ENCODE data around the gene ARHGEF9. TPM values are rescaled to one million over a fixed set of nuclear protein-coding genes. Genes with fewer than 3 reads are reported as not detected.

The ARHGEF9 gene
- total and polyA plus RNA-seq, 2 of the 8 experiments (the other 6 are each of a cell fraction or from before 2014, with no cell fraction given), result 28.7 to 31.8 TPM

- H3K4me2 ChIP-seq (ENCODE audit: insufficient read depth in 1 of 2, low read depth in 2 of 2, low read length in 2 of 2), result no peak overlapping the region
- H2AFZ ChIP-seq (ENCODE audit: low read length), result no peak overlapping the region
- no peak overlapping the region for H3K27ac ChIP-seq (ENCODE audit: low read depth, low read length)
- H2BK20ac ChIP-seq (ENCODE audit: low read length), result no peak overlapping the region
- peaks cover 0 to 13% (median 6%) of the 10 kb centered on the region in 4 experiments; a peak in 5 of 8 replicates for H3K36me3 ChIP-seq (ENCODE audit: control insufficient read depth in 2 of 4, insufficient read depth in 4 of 4, low read length in 3 of 4)
- H2BK15ac ChIP-seq (ENCODE audit: low read length), result no peak overlapping the region
- no peaks in the 10 kb centered on the region for H3K9me3 ChIP-seq (ENCODE audit: insufficient read depth in 2 of 2, low read depth in 1 of 2, low read length in 1 of 2)
- no peaks in the 10 kb centered on the region for H3K4me1 ChIP-seq (replicated peaks in 1 of 4; ENCODE audit: control insufficient read depth in 3 of 4, insufficient read depth in 4 of 4, low read length in 3 of 4)
- DNase-seq (ENCODE audit: low read depth in 1 of 2, low spot score in 2 of 2), result no peak
- no peaks in the 10 kb centered on the region for H3K27me3 ChIP-seq (replicated peaks in 1 of 4; ENCODE audit: control insufficient read depth in 3 of 4, extremely low read depth in 1 of 4, insufficient read depth in 3 of 4, low read length in 3 of 4)
- H2BK12ac ChIP-seq (ENCODE audit: low read depth, low read length), result no peak overlapping the region
- no peak overlapping the region for H3K56ac ChIP-seq (replicated peaks; ENCODE audit: insufficient read length, low read depth, low read length)
- H3K79me1 ChIP-seq (ENCODE audit: low read depth, low read length), result no peaks in the 10 kb centered on the region
- ChIA-PET POLR2A (ENCODE audit: partially characterized antibody) (no interaction called here), CTCF (ENCODE audit: partially characterized antibody) (interaction anchor here (0.9 to 1.5 kb wide), 2 partner anchors 10 to 251 kb away, joined by 3 read pairs; no protein-coding TSS in a partner anchor)
- no peaks in the 10 kb centered on the region for H3K23me2 ChIP-seq (ENCODE audit: low read depth, low read length)
- H2BK5ac ChIP-seq (ENCODE audit: low read depth, low read length), result no peak overlapping the region
- no peak overlapping the region for H3K18ac ChIP-seq (ENCODE audit: extremely low read depth, low read length)
- H2AK5ac ChIP-seq (ENCODE audit: low read depth, low read length), result no peak overlapping the region
- FAIRE-seq, result no peak
- H4K5ac ChIP-seq (ENCODE audit: insufficient read length, low read depth, low read length), result no peak overlapping the region
- no peak overlapping the region for H3K4ac ChIP-seq (replicated peaks; ENCODE audit: insufficient read length, low read depth, low read length)
- no peak overlapping the region for H3K23ac ChIP-seq (ENCODE audit: insufficient read length)
- H3K79me2 ChIP-seq (ENCODE audit: control insufficient read depth in 1 of 2, insufficient read depth in 2 of 2, low read length in 2 of 2), result peaks cover 0 to 3% of the 10 kb centered on the region in 2 experiments; a peak in 2 of 4 replicates
- no peak overlapping the region for H3K9ac ChIP-seq (replicated peaks in 1 of 4; ENCODE audit: extremely low read depth in 1 of 4, low read depth in 3 of 4, low read length in 3 of 4)
- no peaks in the 10 kb centered on the region for H4K20me1 ChIP-seq (replicated peaks in 1 of 2; ENCODE audit: control insufficient read depth in 1 of 2, insufficient read depth in 2 of 2, low read length in 2 of 2)
- H4K91ac ChIP-seq (replicated peaks; ENCODE audit: insufficient read length, low read length), result no peak overlapping the region
- no peak overlapping the region for H4K8ac ChIP-seq (ENCODE audit: extremely low read depth, insufficient read depth, low read length)
- H3K4me3 ChIP-seq (ENCODE audit: extremely low read depth in 1 of 4, insufficient read depth in 2 of 4, low read depth in 3 of 4, low read length in 4 of 4), result no peak overlapping the region
- H3K14ac ChIP-seq (ENCODE audit: insufficient read length), result no peak overlapping the region
- no peak overlapping the region for H2BK120ac ChIP-seq (replicated peaks; ENCODE audit: low read depth, low read length)
- 86% methylated on average over 3 of the region's 3 CpGs; no CpG with 5 or more reads in 1 of the 2 experiments for WGBS, 2 experiments (ENCODE audit: extremely low coverage in 1 of 2, insufficient coverage in 1 of 2, insufficient read length in 1 of 2, insufficient replicate concordance in 2 of 2, low coverage in 1 of 2, low lambda C conversion rate in 2 of 2, missing lambda C conversion rate in 1 of 2)
- TF ChIP-seq MAX (IDR thresholded peaks at IDR 0.05) (no peak), CHD1 (IDR thresholded peaks at IDR 0.05; ENCODE audit: low read depth, low read length) (no peak), SRF (IDR thresholded peaks at IDR 0.05; ENCODE audit: low read depth, low read length) (no peak), CBX5 (IDR thresholded peaks at IDR 0.05; ENCODE audit: low read depth, low read length) (no peak), TAF1 (IDR thresholded peaks at IDR 0.05; ENCODE audit: low read depth, low read length) (no peak), CBX8 (IDR thresholded peaks at IDR 0.05; ENCODE audit: borderline replicate concordance, low read depth, low read length) (no peak), SUZ12 (IDR thresholded peaks at IDR 0.05; ENCODE audit: low read length) (no peak), TAF7 (optimal IDR thresholded peaks at IDR 0.05; ENCODE audit: borderline replicate concordance, low read depth, low read length) (no peak), CHD2 (IDR thresholded peaks at IDR 0.05; ENCODE audit: low read length) (no peak), ZNF274 (IDR thresholded peaks at IDR 0.05; ENCODE audit: borderline replicate concordance, extremely low read depth, low read length) (no peak), NANOG (IDR thresholded peaks at IDR 0.05; ENCODE audit: insufficient read depth, low read depth, low read length, poor library complexity, severe bottlenecking) (no peak), KDM1A (IDR thresholded peaks at IDR 0.05; ENCODE audit: borderline replicate concordance, low read length) (no peak), JUND (IDR thresholded peaks at IDR 0.05; ENCODE audit: low read length) (no peak), TEAD4 (IDR thresholded peaks at IDR 0.05; ENCODE audit: low read depth, low read length) (no peak), CREB1 (IDR thresholded peaks at IDR 0.05) (no peak), NRF1 (IDR thresholded peaks at IDR 0.05; ENCODE audit: low read depth, low read length) (no peak)
Observed at GRCh38 chrX:63680423-63680822, 104.6 kb downstream of the ARHGEF9 start.
